Keratinocyte (primary cell): ENCODE results near the gene GAA. TPM values are rescaled to one million over a fixed set of nuclear protein-coding genes. Genes with fewer than 3 reads are reported as not detected.

Experiments used
- DNase-seq: peaks from one replicate; pipeline ENCODE4 v3.0.0-alpha.2; 2011; ENCODE audit warnings: low read depth, missing footprints, low spot score
- FAIRE-seq: peaks from 2 replicates; lab custom pipeline; 2011; peaks lifted over from hg19 to GRCh38; lab: Jason Lieb, UNC
- H2AFZ ChIP-seq: 2 replicates; pipeline ENCODE4 v1.6.0; 2012; ENCODE audit warnings: low read length, control low read depth, inconsistent platforms; ENCODE audit not compliant: control insufficient read depth
- H3K27ac ChIP-seq: 2 replicates; pipeline ENCODE4 v1.5.1; 2011; ENCODE audit warnings: low read length; ENCODE audit not compliant: control insufficient read depth, insufficient read depth
- H3K27me3 ChIP-seq: 3 replicates; pipeline ENCODE4 v1.6.0; 2011; ENCODE audit warnings: low read length; ENCODE audit not compliant: control insufficient read depth, insufficient read depth; ENCODE audit errors: extremely low read depth
- H3K36me3 ChIP-seq, 2 experiments: 2 replicates in 1 of 2; 3 replicates in 1 of 2; pipeline ENCODE4 v1.5.1; 2011; ENCODE audit warnings: low read length in 2 of 2, mild to moderate bottlenecking in 1 of 2; ENCODE audit not compliant: control insufficient read depth in 2 of 2, insufficient read depth in 2 of 2; ENCODE audit errors: extremely low read depth in 1 of 2
- H3K4me1 ChIP-seq: 3 replicates; pipeline ENCODE4 v1.5.1; 2011; ENCODE audit warnings: low read length; ENCODE audit not compliant: control insufficient read depth, insufficient read depth; ENCODE audit errors: extremely low read depth
- H3K4me2 ChIP-seq: 3 replicates; pipeline ENCODE4 v1.6.0; 2011; ENCODE audit warnings: low read depth, low read length; ENCODE audit not compliant: control insufficient read depth, insufficient read depth; ENCODE audit errors: extremely low read depth
- H3K4me3 ChIP-seq, 3 experiments: fragments of 200-600 bp in 1 of 3; sonication (generic) in 1 of 3; 2 replicates in 2 of 3; 3 replicates in 1 of 3; pipeline ENCODE4 v1.5.1; 2011 to 2016; ENCODE audit warnings: low read length in 3 of 3, mild to moderate bottlenecking in 3 of 3, control low read depth in 2 of 3, inconsistent platforms in 1 of 3, low read depth in 1 of 3, mixed read lengths in 1 of 3, mixed run types in 1 of 3, moderate library complexity in 1 of 3; ENCODE audit not compliant: control insufficient read depth in 2 of 3, insufficient read depth in 2 of 3; ENCODE audit errors: extremely low read depth in 1 of 3
- H3K79me2 ChIP-seq: 2 replicates; pipeline ENCODE4 v1.6.0; 2012; ENCODE audit warnings: low read length; ENCODE audit not compliant: control insufficient read depth, insufficient read depth
- H3K9ac ChIP-seq: 3 replicates; pipeline ENCODE4 v1.6.0; 2011; ENCODE audit warnings: low read length; ENCODE audit not compliant: control insufficient read depth, insufficient read depth; ENCODE audit errors: extremely low read depth
- H3K9me1 ChIP-seq: 3 replicates; pipeline ENCODE4 v1.6.0; 2011; ENCODE audit warnings: low read length; ENCODE audit not compliant: control insufficient read depth, insufficient read depth; ENCODE audit errors: extremely low read depth
- H3K9me3 ChIP-seq: 2 replicates; pipeline ENCODE4 v1.5.1; 2012; ENCODE audit warnings: low read depth, low read length; ENCODE audit not compliant: control insufficient read depth
- H4K20me1 ChIP-seq: 3 replicates; pipeline ENCODE4 v1.6.0; 2011; ENCODE audit warnings: low read length; ENCODE audit not compliant: control insufficient read depth, insufficient read depth; ENCODE audit errors: extremely low read depth
- CTCF ChIP-seq, 3 experiments: IDR thresholded peaks in 1 of 3; conservative IDR thresholded peaks in 1 of 3; optimal IDR thresholded peaks in 1 of 3; 2 replicates in 2 of 3; 3 replicates in 1 of 3; pipeline versions ENCODE3 to v1.5.1; 2011; ENCODE audit warnings: low read length in 3 of 3, mild to moderate bottlenecking in 3 of 3, moderate library complexity in 2 of 3, control low read depth in 1 of 3, inconsistent platforms in 1 of 3; ENCODE audit not compliant: insufficient read depth in 2 of 3; ENCODE audit errors: extremely low read depth in 1 of 3
- EZH2 ChIP-seq: IDR thresholded peaks from one replicate; pipeline ENCODE4 v1.6.1; 2012; ENCODE audit warnings: inconsistent platforms, mild to moderate bottlenecking, low read length, moderate library complexity
- dilution Hi-C: fragments of 300-500 bp; cut with MboI; formaldehyde crosslinking; loops from one replicate; pipeline ENCODE4 v1.7.0; 2020; ENCODE audit warnings: low sequenced_read_pairs; ENCODE audit not compliant: extremely low pct_ligation_motif_present
- polyA plus RNA-seq, 5 experiments: library from polyadenylated mRNA; depleted of rRNA in 3 of 5; stranded (reverse) in 3 of 5; stranded (forward) in 1 of 5; unstranded in 1 of 5; fragments of >200 nt; gene quantifications; 1 replicate in 1 of 5; 2 replicates in 3 of 5; 3 replicates in 1 of 5; pipeline versions ENCODE4 v1.2.1 to v1.2.3, GENCODE V29; 2011 to 2012; ENCODE audit warnings: missing spikeins in 2 of 5, low read depth in 1 of 5, low replicate concordance in 1 of 5

GAA gene
- polyA plus RNA-seq, 1 donor (not counting 4 experiments of a cell fraction or from before 2014, with no cell fraction given), result 3.2 TPM

- no peak for DNase-seq
- H3K9me3 ChIP-seq, result no peaks in the 10 kb centered on the region
- FAIRE-seq, result no peak
- H3K27ac ChIP-seq, result no peak overlapping the region
- H3K4me1 ChIP-seq, result no peaks in the 10 kb centered on the region
- no peaks in the 10 kb centered on the region for H4K20me1 ChIP-seq
- dilution Hi-C loops, result no loop called here
- no peak overlapping the region for H3K4me3 ChIP-seq
- H3K4me2 ChIP-seq, result no peak overlapping the region
- H2AFZ ChIP-seq, result no peak overlapping the region
- TF ChIP-seq CTCF (optimal IDR thresholded peaks at IDR 0.05 in 1 of 3, IDR thresholded peaks at IDR 0.05 in 1 of 3, conservative IDR thresholded peaks at IDR 0.05 in 1 of 3; ENCODE audit: extremely low read depth in 1 of 3, insufficient read depth in 2 of 3, low read length in 3 of 3) (no peak), EZH2 (no peak)
- H3K27me3 ChIP-seq, result peaks cover 14% of the 10 kb centered on the region
- no peaks in the 10 kb centered on the region for H3K36me3 ChIP-seq
- no peaks in the 10 kb centered on the region for H3K9me1 ChIP-seq
- no peaks in the 10 kb centered on the region for H3K79me2 ChIP-seq
- no peak overlapping the region for H3K9ac ChIP-seq
These were observed 40.0 kb upstream of the GAA start for GRCh38 chr17:80061421-80061820.

- H3K4me3 ChIP-seq, result no peak overlapping the region
- FAIRE-seq (no peak), DNase-seq (no peak)
- no peaks in the 10 kb centered on the region for H3K9me3 ChIP-seq
- no peak overlapping the region for H3K27ac ChIP-seq
- H3K27me3 ChIP-seq, result peaks cover 14% of the 10 kb centered on the region
- TF ChIP-seq CTCF (optimal IDR thresholded peaks at IDR 0.05 in 1 of 3, IDR thresholded peaks at IDR 0.05 in 1 of 3, conservative IDR thresholded peaks at IDR 0.05 in 1 of 3; ENCODE audit: extremely low read depth in 1 of 3, insufficient read depth in 2 of 3, low read length in 3 of 3) (no peak), EZH2 (no peak)
- no peak overlapping the region for H3K9ac ChIP-seq
- no peaks in the 10 kb centered on the region for H4K20me1 ChIP-seq
- no peak overlapping the region for H3K4me2 ChIP-seq
- H2AFZ ChIP-seq, result no peak overlapping the region
- no peaks in the 10 kb centered on the region for H3K4me1 ChIP-seq
- no peaks in the 10 kb centered on the region for H3K79me2 ChIP-seq
- no peaks in the 10 kb centered on the region for H3K9me1 ChIP-seq
- no peaks in the 10 kb centered on the region for H3K36me3 ChIP-seq
- dilution Hi-C loops, result no loop called here
These were observed 37.4 kb upstream of the GAA start for GRCh38 chr17:80063830-80064585.
